Raji (cell line): ENCODE measurements around the gene ETV1.

ENCODE experiments used
- POLR2A ChIP-seq: IDR thresholded peaks from 2 replicates; pipeline ENCODE4 v1.6.1; 2011; ENCODE audit warnings: low read depth, low read length, control low read depth; ENCODE audit not compliant: insufficient read depth

Gene ETV1

DNA sequence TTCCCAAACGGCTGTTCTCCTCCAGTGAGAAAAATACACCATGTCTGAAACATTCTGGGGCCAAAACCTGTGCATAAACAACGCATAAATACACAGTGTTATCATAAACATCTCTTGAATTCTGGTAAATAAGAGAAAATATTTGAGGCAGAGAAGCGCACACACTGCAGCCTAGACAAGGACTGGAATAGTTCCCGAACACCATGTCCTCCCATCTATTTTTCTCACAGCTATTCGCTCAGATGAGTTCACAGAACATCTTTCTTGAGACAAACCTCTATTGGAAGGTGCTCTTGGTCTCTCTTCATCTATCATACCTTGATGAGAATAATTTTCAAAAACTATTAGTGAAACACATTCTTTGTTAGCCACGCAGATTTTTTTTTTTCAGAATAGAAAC is 24.4 kb downstream of the ETV1 start:
- no peak for TF ChIP-seq POLR2A

DNA sequence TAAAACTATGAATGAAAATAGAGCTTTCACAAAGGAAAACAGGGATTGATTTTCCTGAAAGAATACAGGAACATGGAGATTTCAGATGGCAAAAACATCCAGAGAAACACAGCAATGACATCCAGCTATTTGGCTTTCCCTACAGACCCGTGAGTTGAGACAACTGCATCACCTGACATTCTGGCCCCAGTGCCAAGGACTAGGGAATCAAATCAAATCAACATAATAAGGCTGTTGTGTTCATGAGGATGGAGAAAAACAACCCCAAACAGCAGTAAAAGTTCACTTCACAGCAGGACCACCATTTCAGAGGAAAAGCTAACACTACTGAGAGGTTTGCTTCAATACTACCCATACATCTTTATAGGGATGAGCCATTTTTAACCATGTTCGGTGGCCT is 25.5 kb downstream of the ETV1 start:
- TF ChIP-seq POLR2A, result no peak

DNA sequence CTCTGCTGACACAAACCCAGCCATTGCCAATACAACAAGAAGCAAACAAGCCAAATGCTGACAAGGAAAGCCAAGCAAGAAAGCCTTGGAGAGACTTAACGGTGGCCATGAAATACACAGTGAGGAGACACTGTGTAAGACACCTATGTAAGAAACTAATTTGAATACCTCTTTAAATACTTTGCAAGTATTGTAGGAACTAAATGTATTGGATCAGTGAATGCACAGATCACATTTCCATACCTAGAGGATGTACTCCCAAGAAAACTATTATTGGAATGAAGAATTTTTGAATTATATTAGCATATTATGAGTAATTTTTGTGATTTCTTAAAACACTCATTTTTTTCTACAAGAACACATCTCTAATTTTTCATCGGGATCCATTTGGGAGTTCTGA is 34.0 kb downstream of the ETV1 start:
- TF ChIP-seq POLR2A, result no peak

DNA sequence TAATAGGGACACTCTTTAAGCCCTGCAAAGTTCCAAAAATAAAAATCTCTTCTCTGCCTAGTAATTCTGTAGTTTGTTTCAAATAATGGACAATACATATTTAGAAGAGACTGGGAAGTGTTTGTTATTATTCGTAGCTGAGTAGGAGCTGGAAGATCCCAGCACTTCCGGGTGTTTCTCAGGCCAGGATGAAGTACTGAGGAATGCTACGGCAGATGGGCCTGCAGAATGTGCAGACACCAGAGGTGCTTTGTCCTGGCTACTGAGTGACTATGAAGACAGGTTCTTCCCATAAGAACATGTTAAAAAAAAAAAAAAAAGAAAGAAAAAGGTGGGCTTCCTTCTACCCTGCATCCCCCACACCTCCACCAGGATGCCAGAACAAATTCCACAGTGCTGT is 36.1 kb downstream of the ETV1 start:
- TF ChIP-seq POLR2A, result no peak

DNA sequence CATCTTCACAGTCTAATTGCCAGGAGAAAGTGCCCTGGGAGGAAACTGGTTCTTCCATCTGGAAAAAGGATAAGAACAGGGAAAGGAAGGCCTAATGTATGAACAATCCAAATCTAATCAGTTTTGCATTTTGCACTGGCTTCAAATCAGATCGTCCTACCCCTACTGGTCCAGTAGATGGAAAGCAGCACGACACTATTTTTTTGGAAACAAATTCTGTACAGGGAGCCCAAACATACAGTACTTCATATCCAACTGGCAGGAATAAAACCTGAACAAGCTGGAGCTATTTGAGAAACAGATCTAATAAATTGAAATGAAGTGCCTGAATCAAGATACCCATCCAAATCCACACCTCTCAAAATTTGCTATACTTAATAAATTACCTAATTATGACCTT is 36.5 kb downstream of the ETV1 start:
- no peak for TF ChIP-seq POLR2A

DNA sequence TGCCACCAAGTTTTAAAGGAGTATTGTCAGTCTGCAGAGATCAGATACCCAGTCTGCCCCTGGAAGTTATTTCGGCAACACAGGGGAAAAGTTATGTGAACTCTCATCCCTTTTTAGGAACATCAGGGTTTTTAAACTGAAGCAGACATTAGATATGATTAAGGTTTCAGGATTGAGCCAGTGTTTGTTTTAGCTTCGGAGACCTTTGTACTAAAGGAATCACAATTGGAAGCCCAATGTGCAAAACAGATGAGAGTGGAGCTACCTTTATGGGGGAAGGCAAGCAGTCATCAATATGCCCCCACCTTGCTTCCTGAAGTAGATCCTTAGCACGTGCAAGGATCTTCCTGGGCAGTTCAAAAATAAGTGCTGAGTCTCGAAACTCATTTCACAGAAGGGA is 39.5 kb downstream of the ETV1 start:
- TF ChIP-seq POLR2A, result no peak

DNA sequence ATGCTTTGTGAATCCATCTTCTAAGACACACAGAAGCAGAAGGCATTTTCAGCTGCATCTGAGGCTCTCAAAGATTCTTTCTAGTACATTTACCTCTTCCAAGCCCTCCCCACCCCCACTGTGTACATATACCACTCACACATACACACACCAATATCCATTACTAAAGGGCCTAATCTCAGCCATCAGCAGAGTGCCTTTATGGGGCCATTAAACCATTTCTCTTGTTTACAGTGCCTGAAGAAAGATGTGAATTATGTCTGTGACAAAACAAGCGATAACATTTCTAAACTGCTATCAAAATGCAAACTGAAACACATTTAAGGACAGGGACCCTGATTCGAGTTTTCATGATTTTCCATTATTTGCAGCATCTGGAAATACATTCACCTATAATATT is 40.0 kb downstream of the ETV1 start:
- no peak for TF ChIP-seq POLR2A

DNA sequence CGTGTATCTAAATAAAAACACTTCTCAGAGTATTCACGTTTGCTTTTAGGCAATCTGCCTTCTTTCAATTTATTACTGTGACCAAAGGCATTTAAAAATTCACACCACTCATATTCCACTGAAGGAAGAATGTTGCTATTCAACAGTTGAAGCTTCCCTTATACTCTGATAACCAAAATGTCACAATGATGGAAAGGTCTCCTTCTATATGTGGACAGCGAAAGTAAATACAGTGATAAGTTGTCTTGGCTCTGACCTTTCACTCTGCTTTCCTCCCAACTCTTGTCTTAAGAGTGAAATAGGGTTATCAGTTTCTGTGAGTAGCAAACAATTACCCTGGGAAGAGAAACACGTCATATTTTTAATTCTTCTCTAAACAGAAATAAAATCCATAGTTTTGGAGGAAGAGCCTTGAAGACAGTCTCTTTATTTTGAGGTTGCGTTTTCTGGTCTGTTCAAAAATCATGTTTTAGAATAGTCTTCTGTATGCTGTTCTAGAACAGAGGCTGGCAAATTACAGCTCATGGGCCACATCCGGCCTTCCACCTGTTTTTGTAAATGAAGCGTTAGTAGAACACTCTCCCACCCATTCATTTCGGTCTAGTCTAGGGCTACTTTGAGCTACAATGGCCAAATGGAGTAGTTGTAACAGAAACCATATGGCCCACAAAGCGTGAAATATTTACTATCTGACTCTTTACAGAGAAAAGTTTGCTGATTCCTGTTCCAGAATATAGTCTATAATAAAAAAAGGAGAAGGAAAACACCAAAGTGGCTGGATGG is 41.3 kb downstream of the ETV1 start:
- TF ChIP-seq POLR2A, result no peak

DNA sequence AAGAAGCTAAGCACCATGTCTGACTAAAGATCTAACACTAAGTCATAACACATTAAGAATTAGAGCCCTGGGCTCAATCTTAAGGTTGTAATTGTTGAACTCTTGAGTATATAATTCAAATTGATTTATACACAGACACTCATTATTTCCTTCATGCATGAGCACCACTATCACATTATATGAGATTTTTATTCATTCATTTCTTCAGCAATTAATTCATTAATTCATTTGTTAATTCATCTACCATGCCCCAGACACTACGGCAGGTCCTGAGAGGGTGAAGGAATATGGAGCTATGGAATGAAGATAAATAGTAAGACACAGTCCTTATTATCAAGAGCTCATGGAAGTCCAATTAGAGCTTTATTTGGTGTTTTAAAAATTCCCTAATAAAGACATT is 41.9 kb downstream of the ETV1 start:
- no peak for TF ChIP-seq POLR2A

DNA sequence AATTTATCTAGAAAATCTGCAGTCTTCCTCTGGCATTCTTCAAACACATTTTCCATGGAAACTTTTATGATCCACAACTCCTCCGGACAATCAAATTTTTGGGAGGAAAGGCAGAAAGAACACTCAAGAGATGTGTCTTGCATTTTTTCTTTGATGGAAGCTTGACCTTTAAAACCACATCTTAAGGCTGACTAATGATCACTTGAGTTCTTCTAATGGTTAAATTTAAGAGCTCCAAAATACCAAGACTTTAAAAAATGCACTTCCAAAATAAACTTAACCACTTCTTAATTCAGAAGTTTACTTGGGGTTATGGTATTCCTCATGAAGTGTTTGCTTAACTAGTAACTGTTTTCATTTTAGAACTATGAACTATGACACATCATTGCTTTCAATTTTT is 43.3 kb downstream of the ETV1 start:
- TF ChIP-seq POLR2A, result no peak

DNA sequence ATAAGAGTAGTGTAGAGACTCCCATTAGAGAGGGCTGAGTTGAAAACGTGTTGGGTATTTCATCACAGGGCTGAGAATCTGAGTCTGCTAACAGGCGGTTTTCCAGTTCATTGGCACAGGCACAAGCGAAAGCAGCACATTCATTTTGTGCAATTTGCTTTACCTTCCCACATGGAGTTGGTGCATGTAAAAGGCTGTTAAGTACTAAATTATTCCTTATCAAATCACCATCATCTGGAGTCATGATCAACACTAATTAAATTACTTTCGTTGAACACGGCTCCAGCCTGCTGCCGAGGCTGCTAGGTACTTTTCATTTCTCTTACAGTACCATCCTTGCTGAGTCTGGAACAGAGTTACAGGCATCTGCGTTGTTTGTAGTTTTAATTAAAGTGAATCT is 43.8 kb downstream of the ETV1 start:
- no peak for TF ChIP-seq POLR2A

DNA sequence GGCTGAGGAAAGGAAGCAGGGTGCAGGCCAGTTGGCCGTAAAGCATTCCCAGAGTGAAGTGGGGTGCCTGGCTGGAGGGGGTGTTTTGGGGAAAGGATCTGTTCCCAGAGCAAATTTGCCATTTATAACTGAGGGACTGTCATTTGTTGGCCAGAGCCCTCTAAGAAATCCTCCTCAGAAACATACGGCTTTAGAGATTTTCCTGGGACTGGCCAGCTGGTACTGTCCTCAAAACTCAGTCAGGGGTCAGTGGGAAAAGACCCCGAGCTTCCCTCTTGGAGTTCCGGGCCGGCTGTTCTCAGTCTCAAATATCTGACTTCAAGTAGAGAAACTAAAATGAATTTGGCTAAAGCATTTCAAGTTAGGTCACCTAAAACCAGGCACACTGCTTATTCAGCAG is 55.9 kb downstream of the ETV1 start:
- no peak for TF ChIP-seq POLR2A

DNA sequence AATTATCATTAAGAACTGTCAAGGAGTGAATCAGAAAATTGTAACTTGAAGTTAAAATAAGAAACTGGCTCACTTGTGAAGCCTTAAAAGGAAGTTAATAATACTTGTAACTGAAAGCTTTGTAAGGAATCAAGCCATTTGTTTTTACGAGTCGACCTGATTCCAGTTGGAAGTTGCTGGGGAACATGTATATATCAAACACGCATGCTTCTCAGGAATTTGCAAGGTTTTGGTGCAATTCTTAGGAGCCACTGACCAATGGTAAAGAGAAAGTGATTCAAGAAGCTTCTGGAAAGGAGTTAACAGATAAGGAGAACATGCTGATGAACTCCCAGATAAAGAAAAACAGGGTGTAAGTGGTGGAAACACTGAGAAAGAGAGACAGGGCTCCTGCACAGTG is 56.4 kb downstream of the ETV1 start:
- TF ChIP-seq POLR2A, result no peak

DNA sequence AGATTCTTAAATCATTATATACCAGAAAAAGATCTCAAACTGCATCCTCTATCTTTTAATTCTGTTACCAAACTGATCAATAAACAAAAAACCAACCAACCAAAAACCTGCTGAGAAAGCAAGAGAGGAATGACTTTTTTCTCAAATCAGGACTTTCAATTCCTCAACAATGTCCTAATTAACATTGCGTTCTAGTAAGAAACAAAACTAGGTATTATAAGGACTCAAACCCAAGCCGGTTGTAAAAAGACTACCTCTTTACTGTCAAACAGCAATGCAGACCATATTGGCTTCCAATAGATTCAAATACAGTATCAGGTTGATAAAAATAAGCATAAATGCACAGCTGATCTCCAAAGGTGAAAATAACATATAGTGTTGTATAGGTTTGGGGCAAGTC is 57.3 kb downstream of the ETV1 start:
- no peak for TF ChIP-seq POLR2A

DNA sequence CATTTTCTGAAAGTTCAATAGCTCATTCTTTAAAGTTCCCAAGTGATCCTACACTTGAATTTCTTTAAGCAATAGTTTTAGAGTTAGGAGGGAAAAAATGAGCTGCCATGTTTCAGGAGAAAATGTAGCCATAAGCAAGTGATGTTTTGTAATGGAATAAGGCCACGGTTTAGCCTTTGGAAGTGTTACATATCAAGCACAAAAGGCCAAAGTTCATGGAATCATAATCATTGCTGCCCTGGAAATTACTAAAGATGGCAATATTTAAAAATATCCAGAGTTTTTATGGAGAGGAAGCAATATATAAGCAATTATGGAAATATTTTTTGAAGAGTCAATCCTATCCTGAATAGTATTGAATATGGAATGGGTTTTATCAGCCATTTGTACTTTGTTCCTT is 68.4 kb downstream of the ETV1 start:
- TF ChIP-seq POLR2A, result no peak

DNA sequence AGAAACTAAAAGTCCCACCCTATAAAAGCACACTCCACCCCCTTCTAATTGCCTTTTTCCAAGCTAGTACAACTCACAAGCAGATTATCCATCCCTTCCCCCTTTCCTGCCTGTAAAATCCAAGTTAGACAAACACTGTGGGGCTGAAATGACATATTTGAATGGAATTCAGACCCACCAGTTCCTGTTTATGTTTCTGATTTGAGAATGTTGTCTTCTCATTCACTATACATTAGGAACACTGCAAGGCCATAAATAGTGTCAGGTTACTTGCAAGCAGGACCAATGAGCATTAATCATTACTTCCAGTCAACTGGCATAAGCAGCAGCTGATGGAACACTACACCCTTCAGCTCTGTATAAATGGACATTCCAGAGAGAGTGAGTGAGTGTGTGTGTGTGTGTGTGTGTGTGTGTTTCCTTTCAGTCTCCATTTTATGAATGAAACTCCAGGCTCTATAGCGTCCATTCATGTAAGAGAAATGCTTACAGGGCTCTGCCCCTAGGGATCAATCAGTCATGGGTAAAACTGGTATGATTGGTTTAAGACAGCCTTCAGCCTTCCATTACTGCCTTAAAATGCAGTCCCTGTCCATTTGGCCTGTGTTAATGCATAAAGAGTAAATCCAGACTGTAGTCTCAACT is 69.3 kb downstream of the ETV1 start:
- no peak for TF ChIP-seq POLR2A

DNA sequence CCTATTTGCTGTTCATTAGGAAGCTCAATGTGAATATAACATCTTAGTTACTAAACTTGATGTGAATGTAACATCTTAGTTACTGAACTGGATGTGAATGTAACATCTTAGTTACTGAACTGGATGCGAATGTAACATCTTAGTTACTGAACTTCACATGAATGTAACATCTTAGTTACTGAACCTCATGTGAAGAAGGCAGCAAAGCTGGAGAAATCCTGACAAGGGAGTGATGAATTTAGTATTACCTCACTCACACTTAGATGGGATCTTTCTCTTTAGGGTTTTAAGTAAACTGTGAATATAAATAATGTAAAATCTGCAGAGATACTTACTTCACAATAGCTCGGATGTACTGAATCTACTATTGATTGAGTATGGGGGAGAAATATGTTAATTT is 73.6 kb downstream of the ETV1 start:
- no peak for TF ChIP-seq POLR2A
